Left ventricle myocardium inferior (tissue), 1 donor: Measurements from ENCODE around the gene CFAP107. TPM values are rescaled to one million over a fixed set of nuclear protein-coding genes. Genes with fewer than 3 reads are reported as not detected.

Experiments
- DNase-seq: peaks from one replicate; pipeline ENCODE4 v3.0.0-alpha.2; 2020
- H3K27ac ChIP-seq: fragments of 200-600 bp; replicated peaks from 2 replicates; pipeline ENCODE4 v1.8.0; 2021
- H3K27me3 ChIP-seq: fragments of 200-600 bp; 2 replicates; pipeline ENCODE4 v1.8.0; 2021; ENCODE audit warnings: low read depth
- H3K36me3 ChIP-seq: fragments of 200-600 bp; 2 replicates; pipeline ENCODE4 v1.8.0; 2021
- H3K4me1 ChIP-seq: fragments of 200-600 bp; 2 replicates; pipeline ENCODE4 v1.8.0; 2021
- H3K4me3 ChIP-seq: fragments of 200-600 bp; 2 replicates; pipeline ENCODE4 v1.8.0; 2021; ENCODE audit warnings: mild to moderate bottlenecking, moderate library complexity
- H3K9me3 ChIP-seq: fragments of 200-600 bp; replicated peaks from 2 replicates; pipeline ENCODE4 v1.8.0; 2021
- intact Hi-C: fragments of 100-400 bp; cut with micrococcal nuclease; formaldehyde crosslinking; loops from one replicate; pipeline ENCODE4 v1.11.0; 2022
- total RNA-seq: library from RNA; stranded (reverse); fragmentation: NEBNext Ultra II Directional; extraction: Animal tissue kit (Norgen Biotek cat#: 25700); gene quantifications from one replicate; pipeline ENCODE4 v1.2.1, GENCODE V29; 2021
- TF ChIP-seq, protein P1 (sequence below): fragments of 200-600 bp; IDR thresholded peaks from 2 replicates; pipeline ENCODE4 v1.8.0; 2021; ENCODE audit warnings: antibody characterized with exemption, mild to moderate bottlenecking, borderline replicate concordance
- donor health status: DM: no; HTN: yes; CAD: no; lungs with severe emphysema.

The CFAP107 gene
- total RNA-seq, 1 donor from 2014 or later = not detected

DNA sequence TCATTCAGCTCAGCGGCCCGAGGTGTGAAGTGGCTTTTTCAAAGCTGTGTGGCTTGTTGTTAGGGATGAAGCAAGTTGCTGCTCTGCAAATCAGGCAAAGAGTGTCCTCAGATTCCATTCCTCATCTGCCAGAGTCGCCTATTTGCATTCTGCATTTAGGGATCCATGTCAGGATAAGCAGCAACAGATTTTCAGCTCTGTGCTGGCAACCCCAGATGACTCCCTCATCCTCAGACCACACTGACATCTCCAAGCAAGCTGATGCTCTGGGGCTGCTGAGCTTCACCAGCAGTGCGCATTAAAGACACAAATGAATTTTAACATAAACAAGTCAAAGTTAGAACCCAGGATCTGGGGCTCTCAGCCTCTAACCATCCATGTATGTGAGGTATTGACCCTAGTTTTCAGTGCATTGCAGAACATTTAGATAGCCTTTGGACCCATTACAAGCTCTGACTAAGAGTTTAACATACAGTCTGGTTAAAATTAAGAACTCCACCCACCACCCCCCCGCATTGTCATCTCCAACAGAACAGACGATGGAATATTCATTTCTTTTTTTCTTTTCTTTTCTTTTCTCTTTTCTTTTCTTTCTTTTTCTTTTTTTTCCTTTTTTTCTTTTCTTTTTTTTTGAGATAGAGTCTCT is 10.9 kb downstream of the CFAP107 start:
- DNase-seq = no peak
- Histone ChIP-seq H3K4me3 (no peak overlapping the region), H3K27ac (no peak overlapping the region), H3K4me1 (no peaks in the 10 kb centered on the region), H3K36me3 (no peaks in the 10 kb centered on the region), H3K9me3 (no peaks in the 10 kb centered on the region), H3K27me3 (peaks cover 75% of the 10 kb centered on the region)
- intact Hi-C loops = no loop called here
- TF ChIP-seq, protein P1, sequence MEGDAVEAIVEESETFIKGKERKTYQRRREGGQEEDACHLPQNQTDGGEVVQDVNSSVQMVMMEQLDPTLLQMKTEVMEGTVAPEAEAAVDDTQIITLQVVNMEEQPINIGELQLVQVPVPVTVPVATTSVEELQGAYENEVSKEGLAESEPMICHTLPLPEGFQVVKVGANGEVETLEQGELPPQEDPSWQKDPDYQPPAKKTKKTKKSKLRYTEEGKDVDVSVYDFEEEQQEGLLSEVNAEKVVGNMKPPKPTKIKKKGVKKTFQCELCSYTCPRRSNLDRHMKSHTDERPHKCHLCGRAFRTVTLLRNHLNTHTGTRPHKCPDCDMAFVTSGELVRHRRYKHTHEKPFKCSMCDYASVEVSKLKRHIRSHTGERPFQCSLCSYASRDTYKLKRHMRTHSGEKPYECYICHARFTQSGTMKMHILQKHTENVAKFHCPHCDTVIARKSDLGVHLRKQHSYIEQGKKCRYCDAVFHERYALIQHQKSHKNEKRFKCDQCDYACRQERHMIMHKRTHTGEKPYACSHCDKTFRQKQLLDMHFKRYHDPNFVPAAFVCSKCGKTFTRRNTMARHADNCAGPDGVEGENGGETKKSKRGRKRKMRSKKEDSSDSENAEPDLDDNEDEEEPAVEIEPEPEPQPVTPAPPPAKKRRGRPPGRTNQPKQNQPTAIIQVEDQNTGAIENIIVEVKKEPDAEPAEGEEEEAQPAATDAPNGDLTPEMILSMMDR = no peak

DNA sequence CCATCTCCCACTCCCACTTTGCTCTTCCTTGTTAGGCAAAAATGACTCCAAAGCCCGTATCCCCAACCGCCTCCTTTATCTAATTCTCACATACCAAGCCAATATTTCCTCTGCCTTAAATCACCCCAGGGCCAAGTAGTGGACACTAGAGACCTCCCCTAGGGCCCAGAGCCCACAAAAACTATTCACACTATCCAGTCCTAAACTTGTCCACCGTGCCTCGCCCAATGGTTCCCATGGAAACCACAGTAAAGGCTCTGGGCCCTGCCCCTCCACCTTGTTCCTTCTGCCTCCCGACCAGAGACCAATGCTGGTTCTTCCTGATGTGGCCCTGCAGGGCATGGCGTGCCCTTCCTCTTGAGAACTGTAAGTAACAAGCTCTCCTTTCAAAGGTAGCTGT is 11.8 kb downstream of the CFAP107 start:
- H3K36me3 ChIP-seq = no peaks in the 10 kb centered on the region
- H3K27ac ChIP-seq = no peak overlapping the region
- no peaks in the 10 kb centered on the region for H3K9me3 ChIP-seq
- TF ChIP-seq, protein P1 = no peak
- DNase-seq = no peak
- intact Hi-C loops = no loop called here
- H3K4me1 ChIP-seq = no peaks in the 10 kb centered on the region
- H3K27me3 ChIP-seq = peaks cover 72% of the 10 kb centered on the region
- no peak overlapping the region for H3K4me3 ChIP-seq

DNA sequence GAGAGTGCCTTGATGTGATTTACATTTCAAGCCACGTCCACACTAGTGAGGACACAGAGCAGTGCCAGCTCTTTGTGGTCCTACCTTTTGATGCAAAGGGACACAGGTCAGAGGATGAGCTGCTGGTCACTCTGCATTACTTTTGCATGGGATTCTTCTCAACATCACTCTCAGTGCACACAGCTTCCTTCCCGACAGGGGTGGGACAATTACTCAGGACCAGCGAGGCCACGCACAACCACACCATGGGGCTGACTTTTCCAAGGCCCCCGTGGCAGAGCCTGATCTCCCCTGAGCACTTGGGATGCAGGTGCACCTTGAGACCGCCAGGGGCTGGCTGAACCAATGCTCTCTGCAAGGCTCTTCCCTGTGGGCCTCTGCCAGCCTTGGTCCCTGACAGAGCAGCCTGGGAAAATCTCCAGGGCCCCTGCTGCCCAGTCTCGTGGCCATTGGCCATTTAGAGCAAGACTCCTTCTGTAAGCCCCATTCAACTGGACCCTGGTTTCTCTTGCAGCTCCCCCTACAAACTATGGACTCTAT is 14.3 kb downstream of the CFAP107 start:
- H3K4me3 ChIP-seq = no peak overlapping the region
- H3K4me1 ChIP-seq = no peaks in the 10 kb centered on the region
- no peak for DNase-seq
- no peaks in the 10 kb centered on the region for H3K9me3 ChIP-seq
- H3K27me3 ChIP-seq = peaks cover 65% of the 10 kb centered on the region
- no peaks in the 10 kb centered on the region for H3K36me3 ChIP-seq
- intact Hi-C loops = no loop called here
- H3K27ac ChIP-seq = no peak overlapping the region
- TF ChIP-seq, protein P1 = no peak

DNA sequence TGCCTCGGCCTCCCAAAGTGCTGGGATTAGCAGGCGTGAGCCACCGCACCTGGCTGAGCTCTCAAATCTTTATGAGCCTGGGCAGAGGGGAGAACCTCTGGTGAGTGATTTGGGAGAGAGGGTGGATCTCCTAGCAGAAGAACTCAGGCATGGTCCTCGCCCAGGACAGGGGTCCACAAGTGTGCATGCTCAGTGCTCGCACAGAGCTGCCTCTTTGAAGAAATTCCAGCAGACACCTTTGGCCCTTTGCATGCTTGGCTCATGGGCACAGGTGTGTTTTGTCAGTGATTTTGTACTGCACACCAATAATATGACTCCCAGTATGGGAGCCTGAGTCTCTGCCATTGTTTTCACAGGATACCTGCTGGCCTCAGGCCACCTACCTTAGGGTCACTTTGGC is 15.8 kb downstream of the CFAP107 start:
- TF ChIP-seq, protein P1 = no peak
- no peaks in the 10 kb centered on the region for H3K4me1 ChIP-seq

DNA sequence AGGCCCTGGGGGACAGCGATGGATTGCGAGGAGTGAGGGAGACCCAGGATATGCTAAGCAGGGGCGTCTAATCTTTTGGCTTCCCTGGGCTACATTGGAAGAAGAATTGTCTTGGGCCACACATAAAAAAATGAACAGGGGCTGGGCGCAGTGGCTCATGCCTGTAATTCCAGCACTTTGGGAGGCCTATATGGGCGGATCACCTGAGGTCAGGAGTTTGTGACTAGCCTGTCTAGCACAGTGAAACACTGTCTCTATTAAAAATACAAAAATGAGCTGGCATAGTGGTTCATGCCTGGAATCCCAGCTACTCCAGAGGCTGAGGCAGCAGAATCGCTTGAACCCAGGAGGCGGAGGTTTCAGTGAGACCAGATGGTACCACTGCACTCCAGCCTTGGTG is 16.8 kb downstream of the CFAP107 start:
- intact Hi-C loops = no loop called here
- Histone ChIP-seq H3K4me1 (no peaks in the 10 kb centered on the region), H3K4me3 (no peak overlapping the region), H3K36me3 (no peaks in the 10 kb centered on the region), H3K27ac (no peak overlapping the region), H3K9me3 (peaks cover 5% of the 10 kb centered on the region), H3K27me3 (peaks cover 51% of the 10 kb centered on the region)
- TF ChIP-seq, protein P1 = no peak
- no peak for DNase-seq

More for the DNA sequence above, 15.8 kb downstream of the CFAP107 start:
- no peak for DNase-seq
- H3K4me3 ChIP-seq = no peak overlapping the region
- intact Hi-C loops = no loop called here
- H3K36me3 ChIP-seq = no peaks in the 10 kb centered on the region
- no peak overlapping the region for H3K27ac ChIP-seq
- H3K9me3 ChIP-seq = peaks cover 2% of the 10 kb centered on the region
- H3K27me3 ChIP-seq = peaks cover 51% of the 10 kb centered on the region
